ENCODE measurements around the gene CDHR4. TPM values are rescaled to one million over a fixed set of nuclear protein-coding genes. Genes with fewer than 3 reads are reported as not detected.

CDHR4 gene
- total RNA-seq, 2 donors from 2014 or later: not detected

DNA sequence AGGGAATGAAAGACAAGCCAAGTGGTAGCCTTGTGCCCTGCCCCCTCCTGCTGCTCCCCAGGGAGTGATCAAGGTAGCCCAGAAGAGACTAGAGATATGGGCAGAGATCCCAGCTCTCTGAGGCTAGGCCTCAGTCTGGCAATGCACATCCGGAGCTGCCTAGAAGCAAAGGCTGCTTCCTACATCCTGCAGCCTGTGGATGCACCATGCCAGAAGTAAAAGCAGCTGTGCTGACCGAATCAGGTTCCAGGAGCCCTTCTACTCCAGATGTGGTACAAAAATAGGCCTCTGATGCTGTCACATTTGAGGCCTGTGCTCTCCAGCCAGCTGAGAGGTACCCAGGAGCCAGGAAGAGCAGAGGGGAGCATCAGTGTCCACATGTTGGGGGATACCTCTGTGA lies 40.7 kb upstream of the CDHR4 start:
- no peak overlapping the region for H3K27ac Mint-ChIP-seq
- no peaks in the 10 kb centered on the region for H3K4me1 ChIP-seq (ENCODE audit: control insufficient read depth, insufficient read depth, low read length)

DNA sequence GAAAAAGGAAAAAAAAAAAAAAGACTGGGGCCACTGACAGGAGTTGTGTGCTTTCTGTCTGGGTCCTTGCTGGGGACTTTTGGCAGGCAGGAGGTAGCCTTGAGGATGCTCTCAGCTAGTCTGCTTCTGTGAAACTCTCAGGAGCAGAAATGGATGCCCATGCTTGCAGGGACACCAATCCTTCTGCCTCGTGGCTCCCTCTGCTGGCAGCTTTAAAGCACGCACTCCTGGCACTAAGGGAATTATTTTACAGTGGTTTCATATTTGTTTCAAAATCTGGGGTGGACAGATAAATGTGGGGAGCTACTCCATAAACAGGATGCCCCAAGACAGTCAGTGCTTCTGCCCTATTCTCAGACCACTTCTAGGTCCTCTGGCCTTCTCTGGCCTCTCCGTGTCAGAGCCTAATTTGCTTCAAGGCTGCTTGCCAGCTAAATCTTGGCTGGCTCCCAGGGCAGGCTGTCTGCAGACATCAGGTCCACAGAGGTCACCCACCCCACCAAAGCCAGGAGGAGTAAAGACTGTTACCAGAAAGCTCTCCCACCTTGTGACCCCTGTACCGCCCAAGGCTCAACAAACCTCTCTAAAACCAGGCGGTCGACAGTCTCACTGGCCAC lies 39.6 kb upstream of the CDHR4 start:
- TF ChIP-seq, protein P1, sequence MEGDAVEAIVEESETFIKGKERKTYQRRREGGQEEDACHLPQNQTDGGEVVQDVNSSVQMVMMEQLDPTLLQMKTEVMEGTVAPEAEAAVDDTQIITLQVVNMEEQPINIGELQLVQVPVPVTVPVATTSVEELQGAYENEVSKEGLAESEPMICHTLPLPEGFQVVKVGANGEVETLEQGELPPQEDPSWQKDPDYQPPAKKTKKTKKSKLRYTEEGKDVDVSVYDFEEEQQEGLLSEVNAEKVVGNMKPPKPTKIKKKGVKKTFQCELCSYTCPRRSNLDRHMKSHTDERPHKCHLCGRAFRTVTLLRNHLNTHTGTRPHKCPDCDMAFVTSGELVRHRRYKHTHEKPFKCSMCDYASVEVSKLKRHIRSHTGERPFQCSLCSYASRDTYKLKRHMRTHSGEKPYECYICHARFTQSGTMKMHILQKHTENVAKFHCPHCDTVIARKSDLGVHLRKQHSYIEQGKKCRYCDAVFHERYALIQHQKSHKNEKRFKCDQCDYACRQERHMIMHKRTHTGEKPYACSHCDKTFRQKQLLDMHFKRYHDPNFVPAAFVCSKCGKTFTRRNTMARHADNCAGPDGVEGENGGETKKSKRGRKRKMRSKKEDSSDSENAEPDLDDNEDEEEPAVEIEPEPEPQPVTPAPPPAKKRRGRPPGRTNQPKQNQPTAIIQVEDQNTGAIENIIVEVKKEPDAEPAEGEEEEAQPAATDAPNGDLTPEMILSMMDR (conservative IDR thresholded peaks at IDR 0.05): peak; percentile 91
- 58 to 64% methylated on average over 6 of the region's 6 CpGs for WGBS, 2 experiments (ENCODE audit: insufficient coverage in 1 of 2, insufficient read length in 1 of 2)
- DNase-seq: peak; percentile 86
- Histone ChIP-seq H3K4me3 (ENCODE audit: low read length) (no peak overlapping the region), H3K9me3 (ENCODE audit: control insufficient read depth, low read length) (no peaks in the 10 kb centered on the region), H3K27ac (ENCODE audit: low read depth, low read length) (no peak overlapping the region), H3K27me3 (ENCODE audit: control insufficient read depth, insufficient read depth, low read length, poor library complexity, severe bottlenecking) (no peaks in the 10 kb centered on the region), H3K36me3 (ENCODE audit: control insufficient read depth, insufficient read depth, low read length) (peaks cover 48% of the 10 kb centered on the region), H3K4me1 (ENCODE audit: control insufficient read depth, insufficient read depth, low read length) (no peaks in the 10 kb centered on the region), H3K9ac (ENCODE audit: extremely low read depth, low read length, poor library complexity, severe bottlenecking) (no peak overlapping the region)
- peaks cover 37% of the 10 kb centered on the region for H3K36me3 Mint-ChIP-seq (ENCODE audit: low read depth)
- H3K27me3 Mint-ChIP-seq (ENCODE audit: insufficient read depth): no peaks in the 10 kb centered on the region
- no peak overlapping the region for H3K4me3 Mint-ChIP-seq
- H3K9me3 Mint-ChIP-seq: no peaks in the 10 kb centered on the region
- peaks cover 2% of the 10 kb centered on the region for H3K4me1 Mint-ChIP-seq
- no peak overlapping the region for H3K27ac Mint-ChIP-seq

More for the DNA sequence above, 40.7 kb upstream of the CDHR4 start:
- Histone ChIP-seq H3K27me3 (ENCODE audit: control insufficient read depth, insufficient read depth, low read length, poor library complexity, severe bottlenecking) (no peaks in the 10 kb centered on the region), H3K4me3 (ENCODE audit: low read length) (no peak overlapping the region), H3K36me3 (ENCODE audit: control insufficient read depth, insufficient read depth, low read length) (peaks cover 48% of the 10 kb centered on the region), H3K9ac (ENCODE audit: extremely low read depth, low read length, poor library complexity, severe bottlenecking) (no peak overlapping the region), H3K27ac (ENCODE audit: low read depth, low read length) (no peak overlapping the region), H3K9me3 (ENCODE audit: control insufficient read depth, low read length) (no peaks in the 10 kb centered on the region)
- Mint-ChIP-seq H3K4me1 (peaks cover 2% of the 10 kb centered on the region), H3K4me3 (no peak overlapping the region), H3K36me3 (ENCODE audit: low read depth) (peaks cover 31% of the 10 kb centered on the region), H3K9me3 (no peaks in the 10 kb centered on the region), H3K27me3 (ENCODE audit: insufficient read depth) (no peaks in the 10 kb centered on the region)
- WGBS, 2 experiments (ENCODE audit: insufficient coverage in 1 of 2, insufficient read length in 1 of 2): 84 to 94% methylated on average over 2 of the region's 2 CpGs
- DNase-seq: no peak
- TF ChIP-seq, protein P1 (conservative IDR thresholded peaks at IDR 0.05): no peak

DNA sequence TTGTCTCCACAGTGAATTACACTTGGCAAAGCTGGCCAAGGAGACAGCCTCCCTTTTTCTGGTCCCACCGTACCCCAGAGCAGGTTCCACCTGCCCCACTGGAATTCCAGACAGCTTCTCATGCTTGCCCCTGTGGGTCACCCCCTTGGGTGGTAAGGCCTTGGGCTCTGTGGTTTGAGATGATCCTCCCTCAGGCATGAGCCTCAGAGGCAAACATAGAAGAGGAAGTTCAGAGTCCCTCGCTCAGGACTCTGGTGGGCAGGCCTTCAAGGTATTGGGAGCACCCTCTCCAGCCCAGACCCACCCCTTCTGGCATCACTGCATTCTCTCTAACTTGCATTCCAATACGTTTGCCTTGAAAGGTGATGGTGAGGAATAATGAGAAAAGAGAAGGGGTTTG lies 31.7 kb upstream of the CDHR4 start:
- 76 to 92% methylated on average over 2 to 3 of the region's 3 CpGs for WGBS, 2 experiments (ENCODE audit: insufficient coverage in 1 of 2, insufficient read length in 1 of 2)
- H3K27me3 ChIP-seq (ENCODE audit: control insufficient read depth, insufficient read depth, low read length, poor library complexity, severe bottlenecking): no peaks in the 10 kb centered on the region
- H3K27ac ChIP-seq (ENCODE audit: low read depth, low read length): no peak overlapping the region
- DNase-seq: no peak
- H3K36me3 ChIP-seq (ENCODE audit: control insufficient read depth, insufficient read depth, low read length): peaks cover 34% of the 10 kb centered on the region
- H3K9me3 ChIP-seq (ENCODE audit: control insufficient read depth, low read length): no peaks in the 10 kb centered on the region
- H3K4me1 Mint-ChIP-seq: no peaks in the 10 kb centered on the region
- no peak overlapping the region for H3K4me3 Mint-ChIP-seq
- H3K9ac ChIP-seq (ENCODE audit: extremely low read depth, low read length, poor library complexity, severe bottlenecking): no peak overlapping the region
- no peaks in the 10 kb centered on the region for H3K27me3 Mint-ChIP-seq (ENCODE audit: insufficient read depth)
- peaks cover 39% of the 10 kb centered on the region for H3K36me3 Mint-ChIP-seq (ENCODE audit: low read depth)
- TF ChIP-seq, protein P1 (conservative IDR thresholded peaks at IDR 0.05): no peak
- no peaks in the 10 kb centered on the region for H3K9me3 Mint-ChIP-seq
- no peak overlapping the region for H3K4me3 ChIP-seq (ENCODE audit: low read length)
- no peak overlapping the region for H3K27ac Mint-ChIP-seq
- H3K4me1 ChIP-seq (ENCODE audit: control insufficient read depth, insufficient read depth, low read length): no peaks in the 10 kb centered on the region

Data from endodermal cell (in vitro differentiated cells).